Endodermal cell (in vitro differentiated cells): ENCODE results near the gene CCHCR1. TPM values are rescaled to one million over a fixed set of nuclear protein-coding genes. Genes with fewer than 3 reads are reported as not detected.
A peak's percentile ranks its signal among the peaks of the same experiment; 100 is the strongest.

Experiments used
- DNase-seq: peaks from one replicate; pipeline ENCODE4 v3.0.0-alpha.2; 2017
- H3K27ac ChIP-seq: 2 replicates; pipeline ENCODE4 v1.5.1; 2013; ENCODE audit warnings: mild to moderate bottlenecking, low read depth, low read length, moderate library complexity
- H3K27me3 ChIP-seq: 2 replicates; pipeline ENCODE4 v1.6.1; 2013; ENCODE audit warnings: mild to moderate bottlenecking, low read length, moderate library complexity; ENCODE audit not compliant: insufficient read depth, control insufficient read depth, poor library complexity, severe bottlenecking
- H3K36me3 ChIP-seq: 2 replicates; pipeline ENCODE4 v1.7.0; 2013; ENCODE audit warnings: mild to moderate bottlenecking, low read length, moderate library complexity; ENCODE audit not compliant: control insufficient read depth, insufficient read depth
- H3K4me1 ChIP-seq: one replicate; pipeline ENCODE4 v1.7.0; 2013; ENCODE audit warnings: low read length; ENCODE audit not compliant: control insufficient read depth, insufficient read depth
- H3K4me3 ChIP-seq: 2 replicates; pipeline ENCODE4 v1.5.1; 2013; ENCODE audit warnings: mild to moderate bottlenecking, low read length, moderate library complexity
- H3K9ac ChIP-seq: 2 replicates; pipeline ENCODE4 v1.6.1; 2013; ENCODE audit warnings: mild to moderate bottlenecking, low read length, moderate library complexity; ENCODE audit not compliant: poor library complexity, severe bottlenecking; ENCODE audit errors: extremely low read depth
- H3K9me3 ChIP-seq: 2 replicates; pipeline ENCODE4 v1.6.1; 2013; ENCODE audit warnings: mild to moderate bottlenecking, low read length, moderate library complexity; ENCODE audit not compliant: control insufficient read depth
- H3K27ac Mint-ChIP-seq: 2 replicates; pipeline ENCODE4 v1.8.0; 2020; ENCODE audit warnings: mixed read lengths
- H3K27me3 Mint-ChIP-seq: 2 replicates; pipeline ENCODE4 v1.8.0; 2021; ENCODE audit warnings: mild to moderate bottlenecking, mixed read lengths; ENCODE audit not compliant: insufficient read depth
- H3K36me3 Mint-ChIP-seq: 2 replicates; pipeline ENCODE4 v1.8.0; 2020; ENCODE audit warnings: low read depth, mixed read lengths
- H3K4me1 Mint-ChIP-seq: 2 replicates; pipeline ENCODE4 v1.8.0; 2020; ENCODE audit warnings: mixed read lengths
- H3K4me3 Mint-ChIP-seq: 2 replicates; pipeline ENCODE4 v1.8.0; 2020; ENCODE audit warnings: mild to moderate bottlenecking, moderate library complexity, mixed read lengths
- H3K9me3 Mint-ChIP-seq: 2 replicates; pipeline ENCODE4 v1.8.0; 2020; ENCODE audit warnings: mild to moderate bottlenecking, mixed read lengths
- CTCF ChIP-seq: fragments of 200-600 bp; sonication (generic); conservative IDR thresholded peaks from 2 replicates; pipeline ENCODE4 v1.5.0; 2021; ENCODE audit warnings: antibody characterized with exemption, mild to moderate bottlenecking
- WGBS, 2 experiments: methylation state at CpG; one replicate each; pipeline versions ENCODE4 v1.1.5 to v1.1.7; 2013; ENCODE audit warnings: missing lambda C conversion rate in 2 of 2, mixed read lengths in 1 of 2; ENCODE audit not compliant: insufficient coverage in 1 of 2, insufficient read length in 1 of 2; 5-methylcytosine and 5-hydroxymethylcytosine counted together
- total RNA-seq, 2 donors: library from RNA; stranded (reverse); fragmentation: NEBNext Ultra II Directional in 1 of 2; extraction: Animal tissue kit (Norgen Biotek cat#: 25700) in 1 of 2; gene quantifications; 2 replicates in 1 of 2; 3 replicates in 1 of 2; pipeline ENCODE4 v1.2.1, GENCODE V29; 2021

Gene CCHCR1
- total RNA-seq, 2 donors from 2014 or later, result 56.5 to 73.6 TPM

- Mint-ChIP-seq H3K27ac (peak overlapping the region; percentile 17), H3K36me3 (peaks cover 31% of the 10 kb centered on the region)
- WGBS, 2 experiments, result 91 to 94% methylated on average over 12 to 19 of the region's 19 CpGs
Observed at GRCh38 chr6:31161216-31162126, 3.9 kb upstream of the CCHCR1 start.

GRCh38 chr6:31158863-31159855 lies 1.6 kb upstream of the CCHCR1 start:
- peak; percentile 84 for DNase-seq
- Mint-ChIP-seq H3K27me3 (no peaks in the 10 kb centered on the region), H3K27ac (peak overlapping the region; percentile 88), H3K9me3 (no peaks in the 10 kb centered on the region), H3K4me3 (peak overlapping the region; percentile 86), H3K4me1 (peaks cover 17% of the 10 kb centered on the region), H3K36me3 (peaks cover 39% of the 10 kb centered on the region)
- peak; percentile 61 for TF ChIP-seq CTCF
- H3K9ac ChIP-seq, result peak overlapping the region; percentile 24
- H3K27me3 ChIP-seq, result no peaks in the 10 kb centered on the region
- H3K27ac ChIP-seq, result no peak overlapping the region
- WGBS, 2 experiments, result 9 to 13% methylated on average over 22 to 35 of the region's 35 CpGs
- peaks cover 27% of the 10 kb centered on the region for H3K36me3 ChIP-seq
- H3K9me3 ChIP-seq, result no peaks in the 10 kb centered on the region
- peak overlapping the region; percentile 96 for H3K4me3 ChIP-seq
- H3K4me1 ChIP-seq, result peaks cover 3% of the 10 kb centered on the region

More at GRCh38 chr6:31161216-31162126, 3.9 kb upstream of the CCHCR1 start:
- H3K27ac ChIP-seq, result no peak overlapping the region
- H3K27me3 ChIP-seq, result no peaks in the 10 kb centered on the region
- no peak overlapping the region for H3K9ac ChIP-seq
- no peaks in the 10 kb centered on the region for H3K9me3 ChIP-seq
- no peak overlapping the region for H3K4me3 ChIP-seq
- TF ChIP-seq CTCF, result no peak
- DNase-seq, result no peak
- no peak overlapping the region for H3K4me3 Mint-ChIP-seq
- peaks cover 19% of the 10 kb centered on the region for H3K4me1 Mint-ChIP-seq
- H3K27me3 Mint-ChIP-seq, result peaks cover 2% of the 10 kb centered on the region
- H3K36me3 ChIP-seq, result peaks cover 12% of the 10 kb centered on the region
- no peaks in the 10 kb centered on the region for H3K9me3 Mint-ChIP-seq
- H3K4me1 ChIP-seq, result peaks cover 3% of the 10 kb centered on the region

GRCh38 chr6:31158140-31158862 lies 699 bp upstream of the CCHCR1 start, which contains the start of gene TCF19:
TCF19 (plus strand) TSS chr6:31158589; CDS start chr6:31159470, 881 bp downstream.
- Histone ChIP-seq H3K4me3 (peak within 1 kb of the TSS; percentile 96), H3K27me3 (no peaks in the 10 kb centered on the region), H3K36me3 (peaks cover 29% of the 10 kb centered on the region), H3K27ac (no peak within 1 kb of the TSS), H3K9me3 (no peaks in the 10 kb centered on the region), H3K9ac (peak within 1 kb of the TSS; percentile 51), H3K4me1 (peaks cover 3% of the 10 kb centered on the region)
- Mint-ChIP-seq H3K9me3 (no peaks in the 10 kb centered on the region), H3K4me3 (peak within 1 kb of the TSS; percentile 86), H3K4me1 (peaks cover 17% of the 10 kb centered on the region), H3K27me3 (no peaks in the 10 kb centered on the region), H3K36me3 (peaks cover 38% of the 10 kb centered on the region), H3K27ac (peak within 1 kb of the TSS; percentile 89)
- TF ChIP-seq CTCF, result no peak
- 0 to 1% methylated on average over 31 to 65 of the region's 65 CpGs for WGBS, 2 experiments
- peak; percentile 99 for DNase-seq
